Calu3 (cell line): ENCODE measurements around the gene APOBEC3H. TPM values are rescaled to one million over a fixed set of nuclear protein-coding genes. Genes with fewer than 3 reads are reported as not detected.

Experiments used
- BruUV-seq: library from RNA; stranded (reverse); fragments of 400-500 nt; replicated peaks from 2 replicates; lab custom pipeline; 2021; lab: Mats Ljungman, UMichigan
- CTCF ChIA-PET: fragments of 300-600 bp; sonication (Branson Sonifier 250); formaldehyde crosslinking; loops from one replicate; lab custom pipeline; 2022; ENCODE audit warnings: antibody characterized with exemption; lab: Charles Lee
- DNase-seq: peaks from one replicate; pipeline ENCODE4 v3.0.0; 2022
- H3K27ac Mint-ChIP-seq: one replicate; pipeline ENCODE4 v1.8.0; 2022; ENCODE audit warnings: mixed read lengths; ENCODE audit not compliant: unreplicated experiment
- H3K27me3 Mint-ChIP-seq: one replicate; pipeline ENCODE4 v1.8.0; 2022; ENCODE audit warnings: mixed read lengths; ENCODE audit not compliant: unreplicated experiment
- H3K36me3 Mint-ChIP-seq: one replicate; pipeline ENCODE4 v1.8.0; 2022; ENCODE audit warnings: mild to moderate bottlenecking, moderate library complexity, mixed read lengths; ENCODE audit not compliant: insufficient read depth, unreplicated experiment
- H3K4me1 Mint-ChIP-seq: one replicate; pipeline ENCODE4 v1.8.0; 2022; ENCODE audit warnings: mild to moderate bottlenecking, low read depth, mixed read lengths; ENCODE audit not compliant: unreplicated experiment
- H3K4me3 Mint-ChIP-seq: one replicate; pipeline ENCODE4 v1.8.0; 2022; ENCODE audit warnings: mild to moderate bottlenecking, low read depth, moderate library complexity, mixed read lengths; ENCODE audit not compliant: unreplicated experiment
- H3K9me3 Mint-ChIP-seq: one replicate; pipeline ENCODE4 v1.8.0; 2022; ENCODE audit warnings: low read depth, mixed read lengths; ENCODE audit not compliant: unreplicated experiment
- CTCF ChIP-seq: fragments of 200-600 bp; IDR thresholded peaks from one replicate; pipeline ENCODE4 v1.8.0; 2022; ENCODE audit warnings: antibody characterized with exemption; ENCODE audit not compliant: unreplicated experiment
- intact Hi-C: fragments of 100-400 bp; cut with micrococcal nuclease; formaldehyde crosslinking; loops from one replicate; pipeline ENCODE4 v1.10.0; 2022; ENCODE audit not compliant: unreplicated experiment
- total RNA-seq: library from RNA; stranded (reverse); gene quantifications from 2 replicates; pipeline ENCODE4 v1.2.3, GENCODE V29; 2022

The APOBEC3H gene
- total RNA-seq, 1 experiment from 2014 or later: not detected

GRCh38 chr22:39123751-39124581 is 26.9 kb downstream of the APOBEC3H start:
- Mint-ChIP-seq H3K4me3 (no peak overlapping the region), H3K4me1 (peaks cover 11% of the 10 kb centered on the region), H3K27ac (no peak overlapping the region), H3K9me3 (no peaks in the 10 kb centered on the region), H3K27me3 (no peaks in the 10 kb centered on the region), H3K36me3 (peaks cover 6% of the 10 kb centered on the region)
- TF ChIP-seq CTCF: no peak
- CTCF ChIA-PET: no interaction called here
- BruUV-seq: no TSS peak
- DNase-seq: no peak
- intact Hi-C loops: loop anchor here (2.0 kb wide), 1 partner anchor 253 kb away; no protein-coding TSS in a partner anchor

GRCh38 chr22:39125622-39126021 is 28.6 kb downstream of the APOBEC3H start:
- TF ChIP-seq CTCF: no peak
- Mint-ChIP-seq H3K4me3 (no peak overlapping the region), H3K36me3 (peaks cover 14% of the 10 kb centered on the region), H3K9me3 (no peaks in the 10 kb centered on the region), H3K27ac (no peak overlapping the region), H3K4me1 (peaks cover 11% of the 10 kb centered on the region), H3K27me3 (no peaks in the 10 kb centered on the region)
- intact Hi-C loops: no loop called here
- BruUV-seq: no TSS peak
- CTCF ChIA-PET: interaction anchor here (0.7 kb wide), 1 partner anchor 247 kb away, joined by 3 read pairs; no protein-coding TSS in a partner anchor
- DNase-seq: no peak

GRCh38 chr22:39128508-39128907 is 31.5 kb downstream of the APOBEC3H start:
- intact Hi-C loops: no loop called here
- Mint-ChIP-seq H3K27ac (no peak overlapping the region), H3K4me1 (no peaks in the 10 kb centered on the region), H3K27me3 (no peaks in the 10 kb centered on the region), H3K9me3 (no peaks in the 10 kb centered on the region), H3K4me3 (no peak overlapping the region), H3K36me3 (peaks cover 14% of the 10 kb centered on the region)
- no peak for DNase-seq
- CTCF ChIA-PET: interaction anchor here (0.7 kb wide), 1 partner anchor 359 kb away, joined by 5 read pairs; no protein-coding TSS in a partner anchor
- TF ChIP-seq CTCF: no peak
- BruUV-seq: no TSS peak

GRCh38 chr22:39129081-39129480 is 32.0 kb downstream of the APOBEC3H start:
- Mint-ChIP-seq H3K9me3 (no peaks in the 10 kb centered on the region), H3K4me3 (no peak overlapping the region), H3K27ac (no peak overlapping the region), H3K4me1 (no peaks in the 10 kb centered on the region), H3K27me3 (no peaks in the 10 kb centered on the region), H3K36me3 (peaks cover 14% of the 10 kb centered on the region)
- intact Hi-C loops: no loop called here
- CTCF ChIA-PET: interaction anchor here (0.6 to 0.7 kb wide), 2 partner anchors 360 kb away, joined by 5 read pairs; no protein-coding TSS in a partner anchor
- TF ChIP-seq CTCF: no peak
- DNase-seq: no peak
- BruUV-seq: no TSS peak
